Smooth muscle cell (in vitro differentiated cells): Measurements from ENCODE around the gene DDAH1. TPM values are rescaled to one million over a fixed set of nuclear protein-coding genes. Genes with fewer than 3 reads are reported as not detected.

Experiments used
- DNase-seq: peaks from one replicate; lab custom pipeline; 2025; ENCODE audit not compliant: unreplicated experiment; lab: John Stamatoyannopoulos, UW
- H2AFZ ChIP-seq: fragments of 200-600 bp; sonication (generic); 2 replicates; pipeline ENCODE4 v1.6.0; 2016; ENCODE audit warnings: antibody characterized with exemption, low read depth, mild to moderate bottlenecking
- H3F3A ChIP-seq: fragments of 200-600 bp; sonication (generic); 2 replicates; pipeline ENCODE4 v1.6.0; 2017; ENCODE audit warnings: antibody characterized with exemption, low read depth
- H3K27ac ChIP-seq: fragments of 200-600 bp; sonication (generic); 2 replicates; pipeline ENCODE4 v1.5.1; 2016; ENCODE audit warnings: low read depth, mild to moderate bottlenecking
- H3K27me3 ChIP-seq: fragments of 200-600 bp; sonication (generic); 2 replicates; pipeline ENCODE4 v1.6.1; 2016; ENCODE audit warnings: low read depth, mild to moderate bottlenecking
- H3K36me3 ChIP-seq: fragments of 200-600 bp; sonication (generic); 2 replicates; pipeline ENCODE4 v1.5.1; 2016; ENCODE audit warnings: low read depth
- H3K4me1 ChIP-seq: fragments of 200-600 bp; sonication (generic); 2 replicates; pipeline ENCODE4 v1.5.1; 2016; ENCODE audit warnings: low read depth
- H3K4me2 ChIP-seq: fragments of 200-600 bp; sonication (generic); 2 replicates; pipeline ENCODE4 v1.6.0; 2016; ENCODE audit warnings: mild to moderate bottlenecking
- H3K4me3 ChIP-seq: fragments of 200-600 bp; sonication (generic); 2 replicates; pipeline ENCODE4 v1.5.1; 2016; ENCODE audit warnings: mild to moderate bottlenecking
- H3K79me2 ChIP-seq: fragments of 200-600 bp; sonication (generic); 2 replicates; pipeline ENCODE4 v1.6.0; 2016; ENCODE audit warnings: low read depth, mild to moderate bottlenecking
- H3K9ac ChIP-seq: fragments of 200-600 bp; sonication (generic); 2 replicates; pipeline ENCODE4 v1.6.0; 2016; ENCODE audit warnings: low read depth
- H3K9me3 ChIP-seq: fragments of 200-600 bp; sonication (generic); replicated peaks from 2 replicates; pipeline ENCODE4 v1.5.1; 2016; ENCODE audit warnings: low read depth
- H4K20me1 ChIP-seq: fragments of 200-600 bp; sonication (generic); 2 replicates; pipeline ENCODE4 v1.6.0; 2016; ENCODE audit warnings: low read depth
- WGBS: methylation state at CpG from one replicate; pipeline ENCODE4 v1.1.7; 2016; ENCODE audit warnings: low lambda C conversion rate; 5-methylcytosine and 5-hydroxymethylcytosine counted together
- polyA plus RNA-seq: library from polyadenylated mRNA; unstranded; fragments of >200 nt; fragmentation: Nextera tagmentation; extraction: Ambion mirVana; gene quantifications from 2 replicates; pipeline ENCODE4 v1.2.1, GENCODE V29; 2016
- total RNA-seq: library from RNA; depleted of rRNA; stranded (reverse); fragments of >200 nt; gene quantifications from 2 replicates; pipeline ENCODE4 v1.2.3, GENCODE V29; 2014
- TF ChIP-seq, protein P1 (sequence below): fragments of 200-600 bp; sonication (generic); IDR thresholded peaks from 2 replicates; pipeline ENCODE4 v1.5.1; 2017; ENCODE audit warnings: borderline replicate concordance, mild to moderate bottlenecking, antibody characterized with exemption; ENCODE audit not compliant: insufficient read depth, poor library complexity, severe bottlenecking

DDAH1 gene
- total and polyA plus RNA-seq, 2 experiments from 2014 or later = 13.8 to 30.8 TPM

GRCh38 chr1:85303440-85304162 lies 161.4 kb downstream of the DDAH1 start:
- 93% methylated on average over 4 of the region's 4 CpGs for WGBS
- Histone ChIP-seq H3K27me3 (no peaks in the 10 kb centered on the region), H3K27ac (no peak overlapping the region)

GRCh38 chr1:85300140-85300539 lies 164.8 kb downstream of the DDAH1 start:
- TF ChIP-seq, protein P1, sequence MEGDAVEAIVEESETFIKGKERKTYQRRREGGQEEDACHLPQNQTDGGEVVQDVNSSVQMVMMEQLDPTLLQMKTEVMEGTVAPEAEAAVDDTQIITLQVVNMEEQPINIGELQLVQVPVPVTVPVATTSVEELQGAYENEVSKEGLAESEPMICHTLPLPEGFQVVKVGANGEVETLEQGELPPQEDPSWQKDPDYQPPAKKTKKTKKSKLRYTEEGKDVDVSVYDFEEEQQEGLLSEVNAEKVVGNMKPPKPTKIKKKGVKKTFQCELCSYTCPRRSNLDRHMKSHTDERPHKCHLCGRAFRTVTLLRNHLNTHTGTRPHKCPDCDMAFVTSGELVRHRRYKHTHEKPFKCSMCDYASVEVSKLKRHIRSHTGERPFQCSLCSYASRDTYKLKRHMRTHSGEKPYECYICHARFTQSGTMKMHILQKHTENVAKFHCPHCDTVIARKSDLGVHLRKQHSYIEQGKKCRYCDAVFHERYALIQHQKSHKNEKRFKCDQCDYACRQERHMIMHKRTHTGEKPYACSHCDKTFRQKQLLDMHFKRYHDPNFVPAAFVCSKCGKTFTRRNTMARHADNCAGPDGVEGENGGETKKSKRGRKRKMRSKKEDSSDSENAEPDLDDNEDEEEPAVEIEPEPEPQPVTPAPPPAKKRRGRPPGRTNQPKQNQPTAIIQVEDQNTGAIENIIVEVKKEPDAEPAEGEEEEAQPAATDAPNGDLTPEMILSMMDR = no peak
- WGBS = 76% methylated on average over 3 of the region's 3 CpGs
- no peak for DNase-seq
- Histone ChIP-seq H4K20me1 (no peaks in the 10 kb centered on the region), H3K4me2 (no peak overlapping the region), H2AFZ (no peak overlapping the region), H3K9me3 (no peaks in the 10 kb centered on the region), H3K4me1 (peaks cover 16% of the 10 kb centered on the region), H3K79me2 (no peaks in the 10 kb centered on the region), H3K36me3 (no peaks in the 10 kb centered on the region), H3K27me3 (no peaks in the 10 kb centered on the region), H3K4me3 (no peak overlapping the region), H3K27ac (no peak overlapping the region), H3F3A (peaks cover 13% of the 10 kb centered on the region), H3K9ac (no peak overlapping the region)

More at GRCh38 chr1:85303440-85304162, 161.4 kb downstream of the DDAH1 start:
- no peaks in the 10 kb centered on the region for H3K79me2 ChIP-seq
- H3F3A ChIP-seq = peaks cover 8% of the 10 kb centered on the region
- TF ChIP-seq, protein P1 = no peak
- no peaks in the 10 kb centered on the region for H4K20me1 ChIP-seq
- no peak for DNase-seq
- no peak overlapping the region for H3K9ac ChIP-seq
- no peak overlapping the region for H3K4me3 ChIP-seq
- no peak overlapping the region for H3K4me2 ChIP-seq
- no peak overlapping the region for H2AFZ ChIP-seq
- H3K4me1 ChIP-seq = peaks cover under 1% of the 10 kb centered on the region
- H3K36me3 ChIP-seq = no peaks in the 10 kb centered on the region
- H3K9me3 ChIP-seq = no peaks in the 10 kb centered on the region

GRCh38 chr1:85297855-85298629 lies 166.9 kb downstream of the DDAH1 start:
- no peaks in the 10 kb centered on the region for H3K9me3 ChIP-seq
- H3K4me3 ChIP-seq = peak overlapping the region; percentile 9
- 5% methylated on average over 11 of the region's 11 CpGs for WGBS
- H4K20me1 ChIP-seq = no peaks in the 10 kb centered on the region
- peak; percentile 5 for DNase-seq
- peaks cover 16% of the 10 kb centered on the region for H3K4me1 ChIP-seq
- H3K27ac ChIP-seq = peak overlapping the region; percentile 79
- TF ChIP-seq, protein P1 = no peak
- no peaks in the 10 kb centered on the region for H3K79me2 ChIP-seq
- H3F3A ChIP-seq = peaks cover 13% of the 10 kb centered on the region
- H3K4me2 ChIP-seq = peak overlapping the region; percentile 69
- H3K36me3 ChIP-seq = no peaks in the 10 kb centered on the region
- no peak overlapping the region for H2AFZ ChIP-seq
- no peaks in the 10 kb centered on the region for H3K27me3 ChIP-seq
- H3K9ac ChIP-seq = peak overlapping the region; percentile 17
